Neuronal stem cell (in vitro differentiated cells): ENCODE data around the gene IRF8.

Source experiments
- DNase-seq: peaks from one replicate; pipeline ENCODE4 v3.0.0-alpha.2; 2013; ENCODE audit warnings: low spot score
- H2AFZ ChIP-seq: one replicate; pipeline ENCODE4 v1.6.1; 2013; ENCODE audit warnings: mild to moderate bottlenecking, low read length, inconsistent platforms
- H2AK5ac ChIP-seq: 2 replicates; pipeline ENCODE4 v1.6.1; 2013; ENCODE audit warnings: low read depth, mild to moderate bottlenecking, inconsistent platforms, low read length, moderate library complexity, mixed read lengths
- H2BK120ac ChIP-seq: 2 replicates; pipeline ENCODE4 v1.6.1; 2013; ENCODE audit warnings: low read depth, mild to moderate bottlenecking, inconsistent platforms, low read length, moderate library complexity, mixed read lengths
- H2BK12ac ChIP-seq: one replicate; pipeline ENCODE4 v1.6.1; 2013; ENCODE audit warnings: low read length, inconsistent platforms
- H2BK15ac ChIP-seq: 2 replicates; pipeline ENCODE4 v1.6.1; 2013; ENCODE audit warnings: mild to moderate bottlenecking, low read length, inconsistent platforms, mixed read lengths
- H2BK5ac ChIP-seq: one replicate; pipeline ENCODE4 v1.6.1; 2013; ENCODE audit warnings: inconsistent platforms, mild to moderate bottlenecking, low read length, moderate library complexity
- H3K14ac ChIP-seq: one replicate; pipeline ENCODE4 v1.6.1; 2013; ENCODE audit warnings: low read length, inconsistent platforms
- H3K18ac ChIP-seq: 2 replicates; pipeline ENCODE4 v1.6.1; 2013; ENCODE audit warnings: low read length, inconsistent platforms
- H3K23ac ChIP-seq: 2 replicates; pipeline ENCODE4 v1.6.1; 2013; ENCODE audit warnings: low read depth, mild to moderate bottlenecking, mixed read lengths, low read length, inconsistent platforms; ENCODE audit not compliant: poor library complexity
- H3K27ac ChIP-seq: replicated peaks from 3 replicates; pipeline ENCODE4 v1.5.1; 2013; ENCODE audit warnings: low read length, inconsistent platforms
- H3K27me3 ChIP-seq, 3 experiments: 2 replicates each; pipeline ENCODE4 v1.6.1; 2013; ENCODE audit warnings: low read length in 3 of 3, mild to moderate bottlenecking in 2 of 3, inconsistent platforms in 1 of 3, low read depth in 1 of 3, mixed read lengths in 1 of 3, moderate library complexity in 1 of 3; ENCODE audit not compliant: control insufficient read depth in 3 of 3, insufficient read depth in 3 of 3
- H3K36me3 ChIP-seq, 2 donors: replicated peaks in 1 of 2; 2 replicates each; pipeline ENCODE4 v1.6.1; 2013; ENCODE audit warnings: low read length in 2 of 2; ENCODE audit not compliant: control insufficient read depth in 2 of 2, insufficient read depth in 2 of 2
- H3K4ac ChIP-seq: 2 replicates; pipeline ENCODE4 v1.6.1; 2013; ENCODE audit warnings: inconsistent platforms, mild to moderate bottlenecking, low read length, moderate library complexity
- H3K4me1 ChIP-seq, 2 donors: 1 replicate in 1 of 2; 2 replicates in 1 of 2; pipeline ENCODE4 v1.6.1; 2013; ENCODE audit warnings: low read length in 2 of 2, low read depth in 1 of 2; ENCODE audit not compliant: control insufficient read depth in 2 of 2, insufficient read depth in 1 of 2
- H3K4me2 ChIP-seq: one replicate; pipeline ENCODE4 v1.6.1; 2013; ENCODE audit warnings: mild to moderate bottlenecking, low read length, inconsistent platforms; ENCODE audit not compliant: insufficient read depth, poor library complexity, severe bottlenecking
- H3K4me3 ChIP-seq, 2 donors: 2 replicates each; pipeline ENCODE4 v1.5.1; 2013; ENCODE audit warnings: low read length in 2 of 2, mild to moderate bottlenecking in 2 of 2, inconsistent platforms in 1 of 2, moderate library complexity in 1 of 2
- H3K79me1 ChIP-seq: one replicate; pipeline ENCODE4 v1.6.1; 2013; ENCODE audit warnings: low read depth, mild to moderate bottlenecking, inconsistent platforms, low read length, moderate library complexity
- H3K9ac ChIP-seq: one replicate; pipeline ENCODE4 v1.6.1; 2013; ENCODE audit warnings: mild to moderate bottlenecking, low read depth, low read length, inconsistent platforms; ENCODE audit not compliant: poor library complexity
- H3K9me3 ChIP-seq, 2 donors: replicated peaks in 1 of 2; 2 replicates each; pipeline versions ENCODE3 to v1.6.1; 2013; ENCODE audit warnings: low read length in 2 of 2, mild to moderate bottlenecking in 2 of 2, inconsistent platforms in 1 of 2, low read depth in 1 of 2, mixed read lengths in 1 of 2, moderate library complexity in 1 of 2; ENCODE audit not compliant: control insufficient read depth in 2 of 2, insufficient read depth in 1 of 2
- H4K8ac ChIP-seq: one replicate; pipeline ENCODE4 v1.6.1; 2013; ENCODE audit warnings: low read depth, mild to moderate bottlenecking, inconsistent platforms, low read length, moderate library complexity
- H4K91ac ChIP-seq: one replicate; pipeline ENCODE4 v1.6.1; 2013; ENCODE audit warnings: low read length, low read depth, mild to moderate bottlenecking, inconsistent platforms; ENCODE audit not compliant: poor library complexity
- WGBS, 2 donors: extraction: QIAGEN DNeasy Blood & Tissue Kit; methylation state at CpG; one replicate each; pipeline ENCODE4 v1.1.7; 2013; ENCODE audit warnings: missing lambda C conversion rate in 2 of 2, mixed read lengths in 1 of 2; ENCODE audit not compliant: insufficient read length in 2 of 2, insufficient replicate concordance in 1 of 2; ENCODE audit errors: extremely low coverage in 2 of 2; 5-methylcytosine and 5-hydroxymethylcytosine counted together

Gene IRF8

DNA sequence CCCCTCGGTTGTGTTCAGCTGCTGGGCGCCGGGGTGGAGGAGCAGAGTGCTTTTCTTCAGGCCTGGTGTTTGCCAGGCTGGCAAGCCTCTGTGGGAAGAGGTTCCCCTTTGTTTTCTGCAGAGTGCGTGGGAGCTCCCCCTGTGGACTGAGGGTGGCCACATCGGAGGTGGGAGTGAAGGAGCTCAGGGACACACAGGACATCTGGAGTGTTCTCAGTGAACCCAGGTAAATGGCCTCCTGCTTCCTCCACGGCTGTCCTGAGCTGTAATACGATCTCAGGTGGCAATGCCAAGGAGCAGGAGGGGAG, 39.2 kb upstream of the IRF8 start:
- no peak overlapping the region for H2BK15ac ChIP-seq
- H3K4me2 ChIP-seq: no peak overlapping the region
- no peak overlapping the region for H2BK120ac ChIP-seq
- H3K36me3 ChIP-seq: no peaks in the 10 kb centered on the region
- H2BK5ac ChIP-seq: no peak overlapping the region
- H3K9ac ChIP-seq: no peak overlapping the region
- H3K4me1 ChIP-seq: no peaks in the 10 kb centered on the region
- peak overlapping the region; percentile 25 for H2BK12ac ChIP-seq
- WGBS, 2 donors: no CpG with 5 or more reads among the region's 7 CpGs
- no peak for DNase-seq
- H3K14ac ChIP-seq: no peak overlapping the region
- H3K4me3 ChIP-seq: no peak overlapping the region
- H3K27me3 ChIP-seq: peaks cover 0 to 10% (median 0%) of the 10 kb centered on the region in 3 experiments
- H3K4ac ChIP-seq: no peak overlapping the region
- no peaks in the 10 kb centered on the region for H3K9me3 ChIP-seq
- no peak overlapping the region for H3K27ac ChIP-seq
- H3K23ac ChIP-seq: no peak overlapping the region
- H4K8ac ChIP-seq: no peak overlapping the region
- no peak overlapping the region for H2AFZ ChIP-seq
- no peak overlapping the region for H3K18ac ChIP-seq
- H2AK5ac ChIP-seq: peak overlapping the region; percentile 65
- H3K79me1 ChIP-seq: no peaks in the 10 kb centered on the region
- no peak overlapping the region for H4K91ac ChIP-seq

DNA sequence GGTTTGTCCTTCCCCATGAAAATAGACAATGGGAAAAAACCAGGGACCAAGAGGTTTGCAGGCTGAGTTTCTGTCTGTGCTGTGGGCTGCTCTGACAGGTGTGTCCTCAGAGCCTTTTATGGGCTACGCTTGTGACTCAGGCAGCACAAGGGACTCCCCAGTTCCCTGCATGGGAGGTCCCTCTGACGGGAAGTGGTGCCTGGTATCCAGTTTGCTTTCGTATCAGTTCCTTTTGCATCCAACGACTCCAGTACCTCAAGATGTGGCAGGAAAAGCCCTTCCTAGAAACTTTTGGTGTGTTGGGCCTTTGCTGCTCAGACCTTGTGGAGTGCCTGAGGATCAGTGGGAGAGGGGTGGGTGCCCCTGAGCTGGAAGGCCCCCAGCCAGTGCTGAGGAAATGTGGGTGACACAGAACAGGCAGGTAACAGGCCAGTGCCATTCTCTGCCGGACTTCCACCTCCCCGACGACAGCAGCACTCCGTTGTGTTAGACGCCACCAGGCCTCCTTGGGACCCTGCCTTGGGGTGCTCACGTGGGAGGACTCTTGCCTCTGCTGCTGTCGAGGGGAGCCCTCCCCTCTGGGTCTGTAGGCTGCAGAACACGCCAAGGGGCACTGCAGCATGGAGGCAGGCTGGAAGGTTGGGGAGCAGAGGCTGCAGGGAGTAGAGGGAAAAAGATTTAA, 38.4 kb upstream of the IRF8 start:
- Histone ChIP-seq H3K79me1 (no peaks in the 10 kb centered on the region), H3K14ac (no peak overlapping the region), H3K4me2 (no peak overlapping the region), H4K8ac (no peak overlapping the region), H3K27ac (no peak overlapping the region), H2AK5ac (no peak overlapping the region), H3K4me3 (no peak overlapping the region), H3K4ac (no peak overlapping the region), H3K9ac (no peak overlapping the region), H2BK5ac (no peak overlapping the region), H3K4me1 (no peaks in the 10 kb centered on the region), H2BK12ac (no peak overlapping the region), H2BK120ac (no peak overlapping the region), H3K27me3 (peaks cover 0 to 10% (median 0%) of the 10 kb centered on the region in 3 experiments), H3K18ac (peak overlapping the region; percentile 11), H3K36me3 (no peaks in the 10 kb centered on the region), H2AFZ (no peak overlapping the region), H4K91ac (no peak overlapping the region), H2BK15ac (no peak overlapping the region), H3K23ac (no peak overlapping the region), H3K9me3 (no peaks in the 10 kb centered on the region)
- DNase-seq: no peak
- no CpG with 5 or more reads among the region's 12 CpGs for WGBS, 2 donors

DNA sequence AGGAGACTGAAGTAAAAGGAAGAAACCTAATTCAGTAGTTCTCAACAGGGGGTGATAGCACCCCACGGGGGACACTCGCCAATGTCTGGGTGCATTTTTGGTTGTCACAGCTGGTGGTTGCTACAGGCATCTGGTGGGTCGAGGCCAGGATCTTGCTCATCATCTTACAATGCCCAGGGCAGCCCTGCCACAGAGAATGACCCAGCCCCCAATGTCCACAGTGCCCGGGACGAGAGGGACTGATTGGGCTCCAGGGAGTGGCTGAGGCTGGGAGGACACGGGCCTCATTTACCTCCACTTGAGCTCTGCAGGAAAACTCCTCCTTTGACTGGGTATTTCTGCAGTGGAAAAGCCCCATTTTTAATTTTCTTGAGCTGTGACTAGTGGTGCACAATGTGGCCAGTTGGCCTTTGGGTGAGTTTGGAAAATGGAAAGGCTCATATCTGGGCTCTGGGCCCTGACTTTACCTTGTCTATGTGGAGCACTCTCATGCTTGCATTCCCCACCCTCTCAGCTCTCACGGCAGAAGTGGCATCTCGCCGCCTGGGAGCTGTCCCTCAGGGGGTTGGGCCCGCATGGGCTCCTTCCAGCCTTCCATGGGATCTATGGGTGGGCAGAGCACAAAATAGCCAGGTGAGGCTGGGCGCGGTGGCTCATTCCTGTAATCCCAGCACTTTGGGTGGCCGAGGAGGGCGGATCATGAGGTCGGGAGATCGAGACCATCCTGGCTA, 37.7 kb upstream of the IRF8 start:
- peaks cover 0 to 10% (median 0%) of the 10 kb centered on the region in 3 experiments for H3K27me3 ChIP-seq
- no peak overlapping the region for H3K23ac ChIP-seq
- H2AFZ ChIP-seq: no peak overlapping the region
- no peak overlapping the region for H3K14ac ChIP-seq
- H3K18ac ChIP-seq: no peak overlapping the region
- H4K8ac ChIP-seq: no peak overlapping the region
- H3K79me1 ChIP-seq: no peaks in the 10 kb centered on the region
- H3K9ac ChIP-seq: no peak overlapping the region
- H2BK12ac ChIP-seq: no peak overlapping the region
- H3K4me3 ChIP-seq: no peak overlapping the region
- no peak overlapping the region for H4K91ac ChIP-seq
- H3K4me1 ChIP-seq: no peaks in the 10 kb centered on the region
- H2BK5ac ChIP-seq: no peak overlapping the region
- no peak overlapping the region for H3K27ac ChIP-seq
- H2AK5ac ChIP-seq: no peak overlapping the region
- DNase-seq: no peak
- H3K36me3 ChIP-seq: no peaks in the 10 kb centered on the region
- H3K9me3 ChIP-seq: no peaks in the 10 kb centered on the region
- no peak overlapping the region for H3K4ac ChIP-seq
- WGBS, 2 donors: no CpG with 5 or more reads among the region's 16 CpGs
- H2BK15ac ChIP-seq: no peak overlapping the region
- H2BK120ac ChIP-seq: no peak overlapping the region
- no peak overlapping the region for H3K4me2 ChIP-seq

DNA sequence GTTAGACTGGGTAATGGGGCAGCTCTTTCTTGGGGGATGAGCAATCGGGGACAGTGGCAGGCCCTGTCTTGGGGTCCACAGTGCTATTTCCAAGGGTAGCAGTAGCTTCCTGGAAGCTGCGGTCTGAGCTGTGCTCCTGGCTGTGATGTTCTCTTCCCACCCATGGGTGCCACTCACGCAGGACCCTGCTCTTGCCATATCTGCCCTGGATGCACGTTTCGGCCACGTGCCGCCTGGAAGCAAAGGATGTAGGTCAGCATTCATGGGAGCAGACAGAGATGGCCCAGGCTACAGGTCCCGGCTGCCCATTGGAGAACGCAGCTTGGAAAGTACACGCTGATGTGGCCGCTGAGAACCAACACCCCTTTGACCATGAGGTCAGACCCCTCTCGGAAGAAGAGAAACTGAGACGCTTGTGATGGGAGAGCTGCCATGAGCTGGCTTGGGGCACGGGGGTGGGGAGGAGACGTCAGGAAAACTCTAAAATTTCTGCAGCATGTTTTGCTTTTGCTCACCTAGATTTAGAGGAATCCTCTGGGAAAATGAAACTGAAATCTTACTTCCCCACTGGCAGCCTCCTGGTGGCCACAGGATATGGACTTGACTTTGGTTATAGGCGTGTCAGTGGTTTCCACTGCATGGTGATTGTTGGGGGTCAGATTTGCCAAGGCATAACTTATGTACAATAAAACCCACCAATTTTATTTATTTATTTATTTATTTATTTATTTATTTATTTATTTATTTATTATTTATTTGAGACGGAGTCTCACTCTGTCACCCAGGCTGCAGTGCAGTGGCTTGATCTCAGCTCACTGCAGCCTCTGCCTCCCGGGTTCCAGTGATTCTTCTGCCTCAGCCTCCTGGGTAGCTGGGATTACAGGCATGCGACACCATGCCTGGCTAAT, 36.2 kb upstream of the IRF8 start:
- Histone ChIP-seq H2BK5ac (no peak overlapping the region), H2BK15ac (no peak overlapping the region), H4K91ac (no peak overlapping the region), H3K27me3 (peaks cover 0 to 2% (median 0%) of the 10 kb centered on the region in 3 experiments), H2BK120ac (no peak overlapping the region), H3K27ac (no peak overlapping the region), H2AK5ac (no peak overlapping the region), H4K8ac (no peak overlapping the region), H3K4ac (no peak overlapping the region), H3K4me2 (no peak overlapping the region), H2AFZ (no peak overlapping the region), H3K23ac (peak overlapping the region; percentile 37), H3K79me1 (no peaks in the 10 kb centered on the region), H3K36me3 (no peaks in the 10 kb centered on the region), H3K9me3 (peaks cover 0 to 2% of the 10 kb centered on the region in 2 donors), H2BK12ac (no peak overlapping the region), H3K9ac (no peak overlapping the region), H3K4me1 (no peaks in the 10 kb centered on the region), H3K4me3 (no peak overlapping the region), H3K18ac (peak overlapping the region; percentile 19), H3K14ac (no peak overlapping the region)
- DNase-seq: no peak
- WGBS, 2 donors: no CpG with 5 or more reads among the region's 19 CpGs
